ENCODE results near the gene TTC33. TPM values are rescaled to one million over a fixed set of nuclear protein-coding genes. Genes with fewer than 3 reads are reported as not detected.

The TTC33 gene
- total and polyA plus RNA-seq, 2 of the 4 experiments (the other 2 are of a cell fraction), result 3.1 to 8.1 TPM

GRCh38 chr5:40784916-40785315 lies 29.2 kb upstream of the TTC33 start:
- no peak overlapping the region for H2AK5ac ChIP-seq (ENCODE audit: low read depth, low read length)
- no peak overlapping the region for H4K5ac ChIP-seq (ENCODE audit: low read depth, low read length)
- intact Hi-C loops (cut with micrococcal nuclease), result no loop called here
- no peak overlapping the region for H3K23ac ChIP-seq (ENCODE audit: low read depth, low read length)
- no peaks in the 10 kb centered on the region; the same call in 1 of the 2 replicates for H3K9me1 ChIP-seq (ENCODE audit: insufficient read depth, low read length)
- no peak for TF ChIP-seq RAD21 (IDR thresholded peaks at IDR 0.05; ENCODE audit: low read length)
- no peak for TF ChIP-seq POLR2A (IDR thresholded peaks at IDR 0.05; ENCODE audit: low read depth, low read length)
- no peak for TF ChIP-seq CTCF (conservative IDR thresholded peaks at IDR 0.05; ENCODE audit: low read depth, low read length)
- no peak for TF ChIP-seq FOS (IDR thresholded peaks at IDR 0.05; ENCODE audit: low read depth, low read length)
- TF ChIP-seq BHLHE40 (IDR thresholded peaks at IDR 0.05; ENCODE audit: low read depth, low read length), result no peak
- H2BK15ac ChIP-seq (ENCODE audit: low read depth, low read length), result no peak overlapping the region
- H2BK20ac ChIP-seq (ENCODE audit: low read depth, low read length), result no peak overlapping the region
- H2BK120ac ChIP-seq (ENCODE audit: low read depth, low read length), result no peak overlapping the region
- H4K91ac ChIP-seq (ENCODE audit: insufficient read depth, low read depth, low read length), result no peak overlapping the region
- no peak overlapping the region for H4K8ac ChIP-seq (ENCODE audit: low read depth in 2 of 2, low read length in 2 of 2)
- H3K4ac ChIP-seq (ENCODE audit: low read depth, low read length), result no peak overlapping the region
- H3K56ac ChIP-seq (ENCODE audit: extremely low read depth, insufficient read depth, low read length), result no peak overlapping the region
- no peak overlapping the region for H3K18ac ChIP-seq (ENCODE audit: low read depth, low read length)
- H3K4me3 ChIP-seq (ENCODE audit: insufficient read depth, low read depth, low read length), result no peak overlapping the region
- no peak overlapping the region for H3K27ac ChIP-seq (ENCODE audit: insufficient read depth, low read length)
- peaks cover 0 to 39% of the 10 kb centered on the region in 2 experiments; a peak in 3 of 4 replicates for H3K79me1 ChIP-seq (ENCODE audit: low read depth in 1 of 2, low read length in 2 of 2)
- dilution Hi-C loops (cut with HindIII; ENCODE audit: low sequenced_read_pairs, unreplicated experiment), result no loop called here
- no peak for ATAC-seq (ENCODE audit: low read depth)
- WGBS, 2 experiments (ENCODE audit: extremely low coverage in 2 of 2, insufficient read length in 1 of 2), result no CpG with 5 or more reads among the region's 1 CpG
- no peak overlapping the region for H3K14ac ChIP-seq (replicated peaks; ENCODE audit: low read depth, low read length)
- H3K4me2 ChIP-seq (ENCODE audit: low read depth, low read length), result no peak overlapping the region
- no peaks in the 10 kb centered on the region for H3K9me3 ChIP-seq (ENCODE audit: control insufficient read depth, insufficient read depth, low read length)
- ChIA-PET POLR2A (ENCODE audit: unreplicated experiment) (no interaction called here), CTCF (no interaction called here)
- in situ Hi-C loops (cut with MboI; ENCODE audit: low sequenced_read_pairs), result no loop called here
- peaks cover 7% of the 10 kb centered on the region for H3K4me1 ChIP-seq (ENCODE audit: control insufficient read depth, insufficient read depth, low read length)
- peaks cover 6% of the 10 kb centered on the region for H3K36me3 ChIP-seq (ENCODE audit: control insufficient read depth, insufficient read depth, low read length)
- H2AFZ ChIP-seq (replicated peaks; ENCODE audit: low read length, poor library complexity), result no peak overlapping the region
- H2AK9ac ChIP-seq (replicated peaks; ENCODE audit: low read depth, low read length, poor library complexity), result no peak overlapping the region
- DNase-seq, result no peak
- H2BK5ac ChIP-seq (ENCODE audit: low read depth, low read length, poor library complexity, severe bottlenecking), result no peak overlapping the region
- no TSS peak for BruUV-seq (replicated peaks)
- no peaks in the 10 kb centered on the region for H3K27me3 ChIP-seq (ENCODE audit: control insufficient read depth, insufficient read depth, low read length)
- no peak overlapping the region for H3K9ac ChIP-seq (ENCODE audit: low read depth, low read length)
- H4K20me1 ChIP-seq (ENCODE audit: insufficient read depth, low read length), result peaks cover 94% of the 10 kb centered on the region

All from IMR-90 (cell line).